Fibroblast of mammary gland (primary cell): ENCODE data around the gene OR52E8.

Experiments used
- DNase-seq: peaks from one replicate; pipeline ENCODE4 v3.0.0-alpha.2; 2010; ENCODE audit warnings: low read depth
- H3K4me3 ChIP-seq: 2 replicates; pipeline ENCODE4 v1.5.1; 2011; ENCODE audit warnings: low read depth, mild to moderate bottlenecking, low read length, moderate library complexity; ENCODE audit not compliant: control insufficient read depth
- CTCF ChIP-seq: conservative IDR thresholded peaks from 2 replicates; pipeline ENCODE4 v1.5.1; 2011; ENCODE audit warnings: low read depth, low read length, inconsistent platforms; ENCODE audit not compliant: control insufficient read depth, insufficient read depth

Gene OR52E8

GRCh38 chr11:5809905-5810795, 47.3 kb downstream of the OR52E8 start:
- TF ChIP-seq CTCF, result no peak
- no peak for DNase-seq
- no peak overlapping the region for H3K4me3 ChIP-seq

- peak; percentile 2 for DNase-seq
- H3K4me3 ChIP-seq, result peak overlapping the region; percentile 56
- TF ChIP-seq CTCF, result no peak
Observed at GRCh38 chr11:5809122-5809519, 48.4 kb downstream of the OR52E8 start.

GRCh38 chr11:5808500-5809121, 48.9 kb downstream of the OR52E8 start, which contains the start of gene OR52N2:
OR52N2 (plus strand) TSS chr11:5808924; CDS start chr11:5820336, 11,412 bp downstream.
- peak; percentile 72 for DNase-seq
- peak; percentile 90 for TF ChIP-seq CTCF
- peak within 1 kb of the TSS; percentile 56 for H3K4me3 ChIP-seq

GRCh38 chr11:5807580-5807979, 49.9 kb downstream of the OR52E8 start:
- DNase-seq, result no peak
- no peak overlapping the region for H3K4me3 ChIP-seq
- no peak for TF ChIP-seq CTCF
